C1 segment of cervical spinal cord (tissue), 14 donors: ENCODE results near the gene PEMT.
"Not testable (repeated sequence)": the region's sequence is repeated elsewhere in the genome, so short reads cannot be mapped to it uniquely, and the experiment has no call there.

Experiments
- DNase-seq, 14 donors: peaks; one replicate each; lab custom pipeline; 2025; lab: John Stamatoyannopoulos, UW

The PEMT gene

GRCh38 chr17:17591355-17592298 lies at the start of gene PEMT:
PEMT (minus strand) TSS chr17:17591708; CDS start chr17:17591626, 82 bp downstream.
- DNase-seq, result peak; percentile 81 to 98 (median 94)

GRCh38 chr17:17639661-17640270 lies 48.3 kb upstream of the PEMT start:
- peak in 1 of 14 donors; percentile 4 for DNase-seq

GRCh38 chr17:17638467-17638866 lies 47.0 kb upstream of the PEMT start:
- no peak for DNase-seq

- DNase-seq, result no peak
Observed at GRCh38 chr17:17636272-17636885, 44.9 kb upstream of the PEMT start.

- DNase-seq, result not testable (repeated sequence)
Observed at GRCh38 chr17:17635537-17636271, 44.2 kb upstream of the PEMT start.

GRCh38 chr17:17635126-17635525 lies 43.6 kb upstream of the PEMT start:
- DNase-seq, result no peak

- no peak for DNase-seq
Observed at GRCh38 chr17:17633310-17633709, 41.8 kb upstream of the PEMT start.

GRCh38 chr17:17632690-17633089 lies 41.2 kb upstream of the PEMT start:
- DNase-seq, result not testable (repeated sequence)

- DNase-seq, result no peak
Observed at GRCh38 chr17:17628388-17629008, 37.0 kb upstream of the PEMT start.

GRCh38 chr17:17626840-17627239 lies 35.3 kb upstream of the PEMT start:
- no peak for DNase-seq

GRCh38 chr17:17626151-17626805 lies 34.8 kb upstream of the PEMT start:
- no peak for DNase-seq

- no peak for DNase-seq
Observed at GRCh38 chr17:17624741-17625140, 33.2 kb upstream of the PEMT start.

GRCh38 chr17:17623904-17624303 lies 32.4 kb upstream of the PEMT start:
- DNase-seq, result no peak

- no peak for DNase-seq
Observed at GRCh38 chr17:17621254-17621653, 29.7 kb upstream of the PEMT start.

- peak in 3 of 14 donors; percentile 5 to 34 (median 9) for DNase-seq
Observed at GRCh38 chr17:17613708-17614114, 22.2 kb upstream of the PEMT start.

GRCh38 chr17:17612085-17613022 lies 20.8 kb upstream of the PEMT start:
- no peak for DNase-seq

- no peak for DNase-seq
Observed at GRCh38 chr17:17609121-17609520, 17.6 kb upstream of the PEMT start.

GRCh38 chr17:17606416-17607000 lies 15.0 kb upstream of the PEMT start:
- DNase-seq, result no peak

GRCh38 chr17:17605729-17606088 lies 14.2 kb upstream of the PEMT start:
- DNase-seq, result no peak
